NK-92 (cell line): ENCODE results near the gene TOR1AIP1.
"Not testable (repeated sequence)": the region's sequence is repeated elsewhere in the genome, so short reads cannot be mapped to it uniquely, and the experiment has no call there.

Experiments used
- DNase-seq: peaks from one replicate; lab custom pipeline; 2025; ENCODE audit not compliant: unreplicated experiment; lab: John Stamatoyannopoulos, UW

Gene TOR1AIP1

GRCh38 chr1:179937668-179938254 lies 55.7 kb downstream of the TOR1AIP1 start:
- no peak for DNase-seq

- DNase-seq, result no peak
Measured at GRCh38 chr1:179938752-179939151, 56.7 kb downstream of the TOR1AIP1 start.

GRCh38 chr1:179939941-179940340 lies 57.9 kb downstream of the TOR1AIP1 start:
- DNase-seq, result no peak

GRCh38 chr1:179941454-179941853 lies 59.4 kb downstream of the TOR1AIP1 start:
- DNase-seq, result no peak

GRCh38 chr1:179950651-179951050 lies 68.6 kb downstream of the TOR1AIP1 start:
- DNase-seq, result no peak

- no peak for DNase-seq
Measured at GRCh38 chr1:179951383-179952144, 69.5 kb downstream of the TOR1AIP1 start.

- no peak for DNase-seq
Measured at GRCh38 chr1:179952186-179952585, 70.1 kb downstream of the TOR1AIP1 start.

GRCh38 chr1:179953974-179954492 lies 71.9 kb downstream of the TOR1AIP1 start:
- DNase-seq, result no peak

GRCh38 chr1:179954493-179955286 lies 72.6 kb downstream of the TOR1AIP1 start, which contains the start of gene CEP350:
TSS of gene CEP350 (plus strand) at chr1:179954810. CDS start at chr1:179986182, 31,372 bp downstream.
- peak; percentile 94 for DNase-seq

GRCh38 chr1:179955287-179955680 lies 73.2 kb downstream of the TOR1AIP1 start:
- no peak for DNase-seq

GRCh38 chr1:179955731-179956130 lies 73.6 kb downstream of the TOR1AIP1 start:
- DNase-seq, result no peak

GRCh38 chr1:179958359-179958758 lies 76.3 kb downstream of the TOR1AIP1 start:
- no peak for DNase-seq

- DNase-seq, result not testable (repeated sequence)
Measured at GRCh38 chr1:179962168-179962567, 80.1 kb downstream of the TOR1AIP1 start.

- no peak for DNase-seq
Measured at GRCh38 chr1:179966551-179966950, 84.5 kb downstream of the TOR1AIP1 start.

- no peak for DNase-seq
Measured at GRCh38 chr1:179968284-179968993, 86.4 kb downstream of the TOR1AIP1 start.

GRCh38 chr1:179968994-179969919 lies 87.2 kb downstream of the TOR1AIP1 start:
- DNase-seq, result no peak
